PC-3 (cell line): Measurements from ENCODE around the gene PQBP1.
"Not testable (repeated sequence)": the region's sequence is repeated elsewhere in the genome, so short reads cannot be mapped to it uniquely, and the experiment has no call there.

Experiments used
- EZH2 ChIP-seq: fragments of 300-600 bp; sonication (generic); IDR thresholded peaks from one replicate; pipeline ENCODE4 v1.6.1; 2017; ENCODE audit warnings: antibody characterized with exemption, mild to moderate bottlenecking, low read length; ENCODE audit not compliant: unreplicated experiment
- EZH2phosphoT487 ChIP-seq: fragments of 300-600 bp; sonication (generic); IDR thresholded peaks from 2 replicates; pipeline ENCODE4 v1.6.1; 2018; ENCODE audit warnings: mild to moderate bottlenecking, antibody characterized with exemption, low read length, borderline replicate concordance
- TF ChIP-seq, protein P1 (sequence below): fragments of 300-600 bp; sonication (generic); conservative IDR thresholded peaks from 2 replicates; pipeline ENCODE4 v1.5.1; 2017; ENCODE audit warnings: antibody characterized with exemption, low read depth, mild to moderate bottlenecking, low read length

DNA sequence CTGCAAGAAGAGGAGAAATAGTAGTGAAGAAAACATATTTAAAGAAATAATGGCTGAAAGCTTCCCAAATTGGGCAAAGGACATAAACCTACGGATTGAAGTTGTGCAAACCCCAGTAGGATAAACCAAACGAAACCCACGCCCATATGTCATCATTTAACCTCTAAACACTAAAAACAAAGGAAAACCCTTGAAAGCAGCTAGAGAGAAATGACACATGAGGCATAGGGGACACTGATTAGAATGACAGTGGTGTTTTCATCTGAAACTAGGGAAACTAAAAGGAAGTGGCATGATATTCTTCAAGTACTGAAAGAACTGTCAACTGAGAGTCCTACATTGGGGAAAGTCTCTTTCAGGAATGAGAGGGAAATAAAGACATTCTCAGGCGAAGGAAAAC, 20.8 kb upstream of the PQBP1 start:
- TF ChIP-seq, protein P1, sequence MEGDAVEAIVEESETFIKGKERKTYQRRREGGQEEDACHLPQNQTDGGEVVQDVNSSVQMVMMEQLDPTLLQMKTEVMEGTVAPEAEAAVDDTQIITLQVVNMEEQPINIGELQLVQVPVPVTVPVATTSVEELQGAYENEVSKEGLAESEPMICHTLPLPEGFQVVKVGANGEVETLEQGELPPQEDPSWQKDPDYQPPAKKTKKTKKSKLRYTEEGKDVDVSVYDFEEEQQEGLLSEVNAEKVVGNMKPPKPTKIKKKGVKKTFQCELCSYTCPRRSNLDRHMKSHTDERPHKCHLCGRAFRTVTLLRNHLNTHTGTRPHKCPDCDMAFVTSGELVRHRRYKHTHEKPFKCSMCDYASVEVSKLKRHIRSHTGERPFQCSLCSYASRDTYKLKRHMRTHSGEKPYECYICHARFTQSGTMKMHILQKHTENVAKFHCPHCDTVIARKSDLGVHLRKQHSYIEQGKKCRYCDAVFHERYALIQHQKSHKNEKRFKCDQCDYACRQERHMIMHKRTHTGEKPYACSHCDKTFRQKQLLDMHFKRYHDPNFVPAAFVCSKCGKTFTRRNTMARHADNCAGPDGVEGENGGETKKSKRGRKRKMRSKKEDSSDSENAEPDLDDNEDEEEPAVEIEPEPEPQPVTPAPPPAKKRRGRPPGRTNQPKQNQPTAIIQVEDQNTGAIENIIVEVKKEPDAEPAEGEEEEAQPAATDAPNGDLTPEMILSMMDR = not testable (repeated sequence)
- not testable (repeated sequence) for TF ChIP-seq EZH2phosphoT487, EZH2
